ENCODE results near the gene SHKBP1. TPM values are rescaled to one million over a fixed set of nuclear protein-coding genes. Genes with fewer than 3 reads are reported as not detected.

SHKBP1 gene
- total and polyA plus RNA-seq, 10 of the 15 experiments (the other 5 are each of a cell fraction or from before 2014, with no cell fraction given), result 2.3 to 123 (median 67.0) TPM

DNA sequence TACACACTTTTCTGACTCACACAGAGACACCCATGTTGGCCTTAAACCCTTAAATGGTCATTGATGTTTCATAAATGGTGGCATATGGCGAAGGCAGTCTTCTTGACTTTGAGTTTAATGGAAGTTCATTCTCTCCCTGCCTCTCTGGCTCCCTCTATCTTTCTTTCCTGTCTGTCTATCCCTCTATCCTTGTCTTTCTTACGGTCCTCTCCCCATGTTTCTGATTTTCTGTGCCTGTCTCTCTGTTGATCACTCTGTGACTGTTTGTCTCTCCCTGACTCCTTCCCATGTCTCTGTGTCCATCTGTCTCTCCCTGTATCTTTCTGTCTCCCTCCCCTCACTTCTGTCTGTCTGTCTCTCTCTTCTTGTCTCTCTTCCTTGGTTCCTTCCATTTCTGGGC, 43.2 kb upstream of the SHKBP1 start (continued):
- TF ChIP-seq, protein P1, sequence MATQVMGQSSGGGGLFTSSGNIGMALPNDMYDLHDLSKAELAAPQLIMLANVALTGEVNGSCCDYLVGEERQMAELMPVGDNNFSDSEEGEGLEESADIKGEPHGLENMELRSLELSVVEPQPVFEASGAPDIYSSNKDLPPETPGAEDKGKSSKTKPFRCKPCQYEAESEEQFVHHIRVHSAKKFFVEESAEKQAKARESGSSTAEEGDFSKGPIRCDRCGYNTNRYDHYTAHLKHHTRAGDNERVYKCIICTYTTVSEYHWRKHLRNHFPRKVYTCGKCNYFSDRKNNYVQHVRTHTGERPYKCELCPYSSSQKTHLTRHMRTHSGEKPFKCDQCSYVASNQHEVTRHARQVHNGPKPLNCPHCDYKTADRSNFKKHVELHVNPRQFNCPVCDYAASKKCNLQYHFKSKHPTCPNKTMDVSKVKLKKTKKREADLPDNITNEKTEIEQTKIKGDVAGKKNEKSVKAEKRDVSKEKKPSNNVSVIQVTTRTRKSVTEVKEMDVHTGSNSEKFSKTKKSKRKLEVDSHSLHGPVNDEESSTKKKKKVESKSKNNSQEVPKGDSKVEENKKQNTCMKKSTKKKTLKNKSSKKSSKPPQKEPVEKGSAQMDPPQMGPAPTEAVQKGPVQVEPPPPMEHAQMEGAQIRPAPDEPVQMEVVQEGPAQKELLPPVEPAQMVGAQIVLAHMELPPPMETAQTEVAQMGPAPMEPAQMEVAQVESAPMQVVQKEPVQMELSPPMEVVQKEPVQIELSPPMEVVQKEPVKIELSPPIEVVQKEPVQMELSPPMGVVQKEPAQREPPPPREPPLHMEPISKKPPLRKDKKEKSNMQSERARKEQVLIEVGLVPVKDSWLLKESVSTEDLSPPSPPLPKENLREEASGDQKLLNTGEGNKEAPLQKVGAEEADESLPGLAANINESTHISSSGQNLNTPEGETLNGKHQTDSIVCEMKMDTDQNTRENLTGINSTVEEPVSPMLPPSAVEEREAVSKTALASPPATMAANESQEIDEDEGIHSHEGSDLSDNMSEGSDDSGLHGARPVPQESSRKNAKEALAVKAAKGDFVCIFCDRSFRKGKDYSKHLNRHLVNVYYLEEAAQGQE (IDR thresholded peaks at IDR 0.05; ENCODE audit: low read depth, low read length), result no peak

DNA sequence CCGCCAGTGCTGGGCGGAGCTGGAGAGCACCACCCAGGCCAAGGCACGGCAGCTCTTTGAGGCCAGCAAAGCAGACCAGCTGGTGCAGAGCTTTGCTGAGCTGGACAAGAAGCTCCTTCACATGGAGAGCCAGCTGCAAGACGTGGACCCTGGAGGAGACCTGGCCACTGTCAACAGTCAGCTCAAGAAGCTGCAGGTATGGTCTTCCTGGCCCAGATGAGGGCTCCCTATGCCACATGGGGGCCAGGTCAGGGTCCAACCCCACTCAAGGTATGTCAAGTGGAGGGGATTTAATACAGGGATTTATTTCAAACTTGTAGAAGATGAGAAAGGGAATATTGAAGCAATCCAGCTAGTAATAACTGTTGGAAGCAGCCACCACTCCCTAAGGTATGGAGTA, 42.5 kb upstream of the SHKBP1 start:
- H4K20me1 ChIP-seq (ENCODE audit: control insufficient read depth, insufficient read depth), result no peaks in the 10 kb centered on the region
- peaks cover 0 to 2% of the 10 kb centered on the region in 2 experiments; a peak in 2 of 4 replicates for H3K27me3 ChIP-seq (replicated peaks in 1 of 2; ENCODE audit: control insufficient read depth in 2 of 2, insufficient read depth in 2 of 2, low read length in 1 of 2)
- BruUV-seq (replicated peaks), result no TSS peak
- ChIA-PET SMC1A (ENCODE audit: uncharacterized antibody, unreplicated experiment) (no interaction called here), POLR2A (no interaction called here), CTCF (interaction anchor here (0.9 to 1.2 kb wide), 3 partner anchors 15 to 229 kb away, joined by 3 to 4 read pairs (median 3); no protein-coding TSS in a partner anchor), RAD21 (ENCODE audit: unreplicated experiment) (interaction anchor here (1.2 kb wide), 1 partner anchor 100 kb away, joined by 4 read pairs; no protein-coding TSS in a partner anchor)
- DNase-seq (ENCODE audit: low read depth, low spot score) (no peak), FAIRE-seq (no peak), ATAC-seq (no peak)
- no peak overlapping the region for H3K4me3 ChIP-seq
- no peak overlapping the region for H3K27ac ChIP-seq (ENCODE audit: control insufficient read depth, insufficient read depth)
- TF ChIP-seq BACH1 (IDR thresholded peaks at IDR 0.05; ENCODE audit: borderline replicate concordance) (no peak), RAD21 (IDR thresholded peaks at IDR 0.05; ENCODE audit: insufficient read depth, low read depth, low read length) (no peak), SP1 (IDR thresholded peaks at IDR 0.05; ENCODE audit: low read depth, low read length) (no peak), KDM1A (IDR thresholded peaks at IDR 0.05; ENCODE audit: borderline replicate concordance) (no peak), NR2C1 (IDR thresholded peaks at IDR 0.05) (no peak), SMAD1 (IDR thresholded peaks at IDR 0.05; ENCODE audit: low read depth, partially characterized antibody) (no peak), CREB1 (IDR thresholded peaks at IDR 0.05; ENCODE audit: low read depth) (no peak)
- H3K79me2 ChIP-seq (ENCODE audit: control insufficient read depth, insufficient read depth, low read length), result no peaks in the 10 kb centered on the region
- 39% methylated on average over 4 of the region's 4 CpGs for WGBS (ENCODE audit: insufficient coverage, insufficient replicate concordance, low lambda C conversion rate, missing lambda C conversion rate)
- in situ Hi-C loops (cut with MboI), result no loop called here
- H3K9me3 ChIP-seq (replicated peaks; ENCODE audit: control insufficient read depth, insufficient read depth, low read length), result no peaks in the 10 kb centered on the region; the same call in 2 of the 3 replicates
- H3K36me3 ChIP-seq (ENCODE audit: control insufficient read depth in 2 of 2, insufficient read depth in 2 of 2, low read length in 1 of 2), result no peaks in the 10 kb centered on the region
- no peak overlapping the region for H3K9ac ChIP-seq (ENCODE audit: control insufficient read depth, insufficient read depth, low read length)
- H3K4me2 ChIP-seq (ENCODE audit: control insufficient read depth, insufficient read depth), result no peak overlapping the region
- intact Hi-C loops (cut with micrococcal nuclease; ENCODE audit: unreplicated experiment), result no loop called here
- no peak overlapping the region for H2AFZ ChIP-seq (ENCODE audit: control insufficient read depth, low read depth, low read length)
- H3K4me1 ChIP-seq (ENCODE audit: control insufficient read depth, insufficient read depth, low read length), result peaks cover 3% of the 10 kb centered on the region
